ENCODE data around the gene FBXO45.

- TF ChIP-seq, protein P1, sequence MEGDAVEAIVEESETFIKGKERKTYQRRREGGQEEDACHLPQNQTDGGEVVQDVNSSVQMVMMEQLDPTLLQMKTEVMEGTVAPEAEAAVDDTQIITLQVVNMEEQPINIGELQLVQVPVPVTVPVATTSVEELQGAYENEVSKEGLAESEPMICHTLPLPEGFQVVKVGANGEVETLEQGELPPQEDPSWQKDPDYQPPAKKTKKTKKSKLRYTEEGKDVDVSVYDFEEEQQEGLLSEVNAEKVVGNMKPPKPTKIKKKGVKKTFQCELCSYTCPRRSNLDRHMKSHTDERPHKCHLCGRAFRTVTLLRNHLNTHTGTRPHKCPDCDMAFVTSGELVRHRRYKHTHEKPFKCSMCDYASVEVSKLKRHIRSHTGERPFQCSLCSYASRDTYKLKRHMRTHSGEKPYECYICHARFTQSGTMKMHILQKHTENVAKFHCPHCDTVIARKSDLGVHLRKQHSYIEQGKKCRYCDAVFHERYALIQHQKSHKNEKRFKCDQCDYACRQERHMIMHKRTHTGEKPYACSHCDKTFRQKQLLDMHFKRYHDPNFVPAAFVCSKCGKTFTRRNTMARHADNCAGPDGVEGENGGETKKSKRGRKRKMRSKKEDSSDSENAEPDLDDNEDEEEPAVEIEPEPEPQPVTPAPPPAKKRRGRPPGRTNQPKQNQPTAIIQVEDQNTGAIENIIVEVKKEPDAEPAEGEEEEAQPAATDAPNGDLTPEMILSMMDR (IDR thresholded peaks at IDR 0.05; ENCODE audit: insufficient read depth, low read length, poor library complexity, severe bottlenecking) = no peak
- no peak for TF ChIP-seq EZH2phosphoT487 (conservative IDR thresholded peaks at IDR 0.05; ENCODE audit: low read length)
Observed at GRCh38 chr3:196604548-196604947, 36.1 kb downstream of the FBXO45 start.

All from SU-DHL-6 (cell line).